Lung (tissue), 12 donors: ENCODE measurements around the gene FGGY. TPM values are rescaled to one million over a fixed set of nuclear protein-coding genes. Genes with fewer than 3 reads are reported as not detected.

Source experiments
- ATAC-seq: fragments of 200-7000 bp; cut with Tn5 transposase; one replicate; pipeline ENCODE4 v1.9.1; 2020; ENCODE audit warnings: moderate number of reproducible peaks; ENCODE audit not compliant: insufficient read depth, low FRiP score
- DNase-seq, 3 donors: peaks; one replicate each; pipeline ENCODE4 v3.0.0-alpha.2; 2013 to 2017
- H3K27ac ChIP-seq, 2 donors: one replicate each; pipeline ENCODE4 v1.5.1; 2013; ENCODE audit warnings: mild to moderate bottlenecking in 2 of 2, moderate library complexity in 2 of 2, control low read depth in 1 of 2, inconsistent platforms in 1 of 2, low read depth in 1 of 2, low read length in 1 of 2
- H3K27me3 ChIP-seq, 3 donors: one replicate each; pipeline ENCODE4 v1.5.1; 2013; ENCODE audit warnings: low read length in 2 of 3; ENCODE audit not compliant: control insufficient read depth in 3 of 3, insufficient read depth in 3 of 3
- H3K36me3 ChIP-seq, 4 donors: one replicate each; pipeline ENCODE4 v1.5.1; 2013; ENCODE audit warnings: low read length in 4 of 4, mild to moderate bottlenecking in 1 of 4, moderate library complexity in 1 of 4; ENCODE audit not compliant: control insufficient read depth in 4 of 4, insufficient read depth in 4 of 4
- H3K4me1 ChIP-seq, 5 donors: one replicate each; pipeline ENCODE4 v1.5.1; 2013; ENCODE audit warnings: low read length in 5 of 5, mild to moderate bottlenecking in 2 of 5, moderate library complexity in 1 of 5; ENCODE audit not compliant: control insufficient read depth in 5 of 5, insufficient read depth in 5 of 5
- H3K4me3 ChIP-seq: one replicate; pipeline ENCODE4 v1.5.1; 2013; ENCODE audit warnings: mild to moderate bottlenecking, control low read depth, moderate library complexity
- H3K9ac ChIP-seq, 2 donors: one replicate each; pipeline ENCODE4 v1.5.1; 2013; ENCODE audit warnings: low read length in 2 of 2, control low read depth in 1 of 2; ENCODE audit not compliant: insufficient read depth in 1 of 2
- H3K9me3 ChIP-seq, 4 donors: one replicate each; pipeline ENCODE4 v1.5.1; 2013; ENCODE audit warnings: low read length in 3 of 4, mild to moderate bottlenecking in 1 of 4, moderate library complexity in 1 of 4; ENCODE audit not compliant: control insufficient read depth in 4 of 4, insufficient read depth in 3 of 4
- WGBS, 2 donors: extraction: QIAGEN DNeasy Blood & Tissue Kit; methylation state at CpG; one replicate each; pipeline ENCODE4 v1.1.7; 2013; 5-methylcytosine and 5-hydroxymethylcytosine counted together
- polyA plus RNA-seq, 2 donors: library from polyadenylated mRNA; stranded (reverse); fragments of 200-250 nt; gene quantifications; one replicate each; pipeline ENCODE4 v1.2.1, GENCODE V29; 2013
- total RNA-seq, 2 donors: library from RNA; depleted of rRNA in 1 of 2; stranded (reverse); fragments of >200 nt in 1 of 2; gene quantifications; one replicate each; pipeline ENCODE4 v1.2.1, GENCODE V29; 2014 to 2021
- TF ChIP-seq, protein P1 (sequence below): IDR thresholded peaks from 2 replicates; pipeline ENCODE4 v1.5.1; 2012; ENCODE audit warnings: mild to moderate bottlenecking; ENCODE audit errors: control extremely low read depth, extremely low read depth
- donor health status: control.
- donor health status: control.
- donor health status: Bipolar disorder and iron deficiency.
- donor health status: healthy.
- donor health status: DM: yes; HTN: yes; CAD: no.

Gene FGGY
- total and polyA plus RNA-seq, 4 donors, result 16.1 to 42.3 (median 18.3) TPM

DNA sequence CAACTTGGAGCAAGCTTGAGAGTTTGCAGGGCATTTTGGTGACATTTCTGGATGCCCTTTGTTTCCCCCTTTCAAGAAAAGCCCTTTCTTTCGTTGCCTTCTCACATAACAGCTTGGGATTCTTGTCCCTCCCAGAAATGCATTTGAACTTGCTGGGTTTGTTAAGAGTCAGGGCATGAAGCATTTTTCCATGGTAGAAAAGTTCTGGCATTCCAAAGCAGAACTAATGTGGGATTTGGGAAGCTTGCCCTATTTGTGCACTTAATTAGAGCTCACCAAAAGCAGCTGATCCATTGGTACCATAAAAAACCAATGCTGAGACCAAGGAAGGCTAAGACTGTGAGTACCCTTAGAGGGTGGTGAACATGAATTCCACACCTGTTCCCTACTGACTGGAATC lies 418.1 kb downstream of the FGGY start:
- ATAC-seq (no peak), DNase-seq (no peak)
- TF ChIP-seq, protein P1, sequence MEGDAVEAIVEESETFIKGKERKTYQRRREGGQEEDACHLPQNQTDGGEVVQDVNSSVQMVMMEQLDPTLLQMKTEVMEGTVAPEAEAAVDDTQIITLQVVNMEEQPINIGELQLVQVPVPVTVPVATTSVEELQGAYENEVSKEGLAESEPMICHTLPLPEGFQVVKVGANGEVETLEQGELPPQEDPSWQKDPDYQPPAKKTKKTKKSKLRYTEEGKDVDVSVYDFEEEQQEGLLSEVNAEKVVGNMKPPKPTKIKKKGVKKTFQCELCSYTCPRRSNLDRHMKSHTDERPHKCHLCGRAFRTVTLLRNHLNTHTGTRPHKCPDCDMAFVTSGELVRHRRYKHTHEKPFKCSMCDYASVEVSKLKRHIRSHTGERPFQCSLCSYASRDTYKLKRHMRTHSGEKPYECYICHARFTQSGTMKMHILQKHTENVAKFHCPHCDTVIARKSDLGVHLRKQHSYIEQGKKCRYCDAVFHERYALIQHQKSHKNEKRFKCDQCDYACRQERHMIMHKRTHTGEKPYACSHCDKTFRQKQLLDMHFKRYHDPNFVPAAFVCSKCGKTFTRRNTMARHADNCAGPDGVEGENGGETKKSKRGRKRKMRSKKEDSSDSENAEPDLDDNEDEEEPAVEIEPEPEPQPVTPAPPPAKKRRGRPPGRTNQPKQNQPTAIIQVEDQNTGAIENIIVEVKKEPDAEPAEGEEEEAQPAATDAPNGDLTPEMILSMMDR, result no peak
- H3K27me3 ChIP-seq, result no peaks in the 10 kb centered on the region
- no peak overlapping the region for H3K4me3 ChIP-seq
- no peaks in the 10 kb centered on the region for H3K36me3 ChIP-seq
- H3K9ac ChIP-seq, result no peak overlapping the region
- H3K27ac ChIP-seq, result no peak overlapping the region
- H3K4me1 ChIP-seq, result peaks cover 0 to 3% (median 3%) of the 10 kb centered on the region in 5 donors
- WGBS, 2 donors, result 73 to 89% methylated on average over 1 of the region's 1 CpG
- no peaks in the 10 kb centered on the region for H3K9me3 ChIP-seq

DNA sequence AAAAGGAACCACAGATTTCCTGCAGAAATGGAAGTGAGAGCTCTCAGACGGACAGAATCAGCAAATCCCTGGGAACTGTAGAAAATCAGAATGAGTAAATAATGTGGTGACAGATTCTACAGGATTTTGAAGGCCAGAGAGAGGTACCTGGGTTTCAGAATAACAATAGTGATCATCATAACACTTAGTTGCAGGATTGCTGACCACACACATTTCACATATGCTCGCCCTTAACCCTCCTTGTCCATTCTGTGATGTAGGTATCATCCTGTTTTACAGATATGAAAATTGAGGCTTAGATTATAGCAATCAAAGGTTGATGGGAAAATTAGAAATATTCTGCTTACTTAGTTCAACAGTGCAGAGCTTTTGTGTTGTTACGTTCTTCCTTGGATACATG lies 419.9 kb downstream of the FGGY start:
- H3K4me1 ChIP-seq, result peaks cover 0 to 3% (median 3%) of the 10 kb centered on the region in 5 donors
- no peak for DNase-seq
- no peaks in the 10 kb centered on the region for H3K36me3 ChIP-seq
- peak overlapping the region in 1 of 2 donors; percentile 23 for H3K9ac ChIP-seq
- TF ChIP-seq, protein P1, result no peak
- no peaks in the 10 kb centered on the region for H3K9me3 ChIP-seq
- H3K4me3 ChIP-seq, result no peak overlapping the region
- H3K27ac ChIP-seq, result no peak overlapping the region
- no peaks in the 10 kb centered on the region for H3K27me3 ChIP-seq
- WGBS, 2 donors, result 93 to 95% methylated on average over 3 of the region's 3 CpGs
- ATAC-seq, result no peak

DNA sequence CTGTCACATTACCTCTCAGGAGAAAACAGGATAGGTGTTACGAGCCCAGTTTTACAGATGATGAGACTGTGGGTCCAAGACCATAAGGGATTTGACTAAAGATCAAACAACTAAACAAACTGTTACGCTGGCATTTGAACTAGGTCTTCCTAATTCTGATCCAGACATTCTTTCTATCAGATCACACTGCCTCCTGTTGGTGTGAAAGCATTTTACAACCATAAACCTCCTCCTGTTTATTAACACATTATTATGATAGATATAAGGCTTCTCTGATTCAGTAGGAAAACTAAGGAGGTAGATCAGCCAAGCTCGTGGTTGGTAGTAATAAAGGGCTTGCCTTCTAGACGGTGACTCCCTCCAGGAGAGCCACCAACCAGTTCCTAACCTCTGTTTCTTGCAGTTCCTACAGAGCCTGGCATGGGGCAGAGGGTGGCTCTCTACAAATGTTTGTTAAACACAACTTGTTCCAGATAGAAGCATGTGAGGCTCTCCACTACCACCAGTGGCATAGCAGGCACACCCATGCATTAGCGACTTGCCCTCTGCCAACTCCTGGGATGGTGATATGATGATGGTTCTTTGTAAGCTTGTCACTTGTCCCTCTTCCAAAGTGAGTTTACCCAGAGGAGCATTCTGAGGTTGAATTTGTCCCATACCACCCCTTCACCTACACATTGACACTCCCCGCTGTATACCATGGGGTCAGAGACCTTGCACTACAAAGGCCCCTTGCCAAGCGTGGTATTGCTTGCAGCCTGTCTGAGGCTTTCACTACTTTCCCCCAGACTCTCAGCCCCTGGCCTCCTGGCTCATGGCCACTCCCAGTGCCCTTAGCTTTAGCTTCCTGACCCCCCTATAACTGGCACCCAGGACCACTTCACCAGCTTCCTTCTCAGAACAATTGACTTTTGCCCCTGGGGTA lies 421.4 kb downstream of the FGGY start:
- peak; percentile 27 for ATAC-seq
- Histone ChIP-seq H3K27me3 (no peaks in the 10 kb centered on the region), H3K4me1 (peaks cover 0 to 3% (median 3%) of the 10 kb centered on the region in 5 donors), H3K4me3 (no peak overlapping the region), H3K9me3 (no peaks in the 10 kb centered on the region), H3K9ac (no peak overlapping the region), H3K27ac (peak overlapping the region; percentile 26 to 28), H3K36me3 (no peaks in the 10 kb centered on the region)
- DNase-seq, result peak in 1 of 3 donors; percentile 37
- WGBS, 2 donors, result 84 to 88% methylated on average over 7 of the region's 7 CpGs
- TF ChIP-seq, protein P1, result no peak
